Measurements from ENCODE around the gene SUGCT.

SUGCT gene

GRCh38 chr7:40676221-40676620, 541.4 kb downstream of the SUGCT start:
- H3K9me3 ChIP-seq (ENCODE audit: control insufficient read depth, low read length), result no peaks in the 10 kb centered on the region
- no peak overlapping the region for H2AFZ ChIP-seq

GRCh38 chr7:40680657-40681056, 545.9 kb downstream of the SUGCT start:
- Histone ChIP-seq H2AFZ (no peak overlapping the region), H3K4me3 (ENCODE audit: low read depth, low read length) (no peak overlapping the region), H3K79me2 (no peaks in the 10 kb centered on the region), H3K4me2 (ENCODE audit: low read length) (no peak overlapping the region), H3K27ac (no peak overlapping the region), H3K9me3 (ENCODE audit: control insufficient read depth, low read length) (no peaks in the 10 kb centered on the region), H3K4me1 (no peaks in the 10 kb centered on the region), H3K9ac (no peak overlapping the region), H3K27me3 (ENCODE audit: control insufficient read depth, insufficient read depth, low read length) (no peaks in the 10 kb centered on the region), H3K36me3 (ENCODE audit: control insufficient read depth, insufficient read depth, low read length) (no peaks in the 10 kb centered on the region)
- TF ChIP-seq CTCF (IDR thresholded peaks at IDR 0.05), result no peak

More at GRCh38 chr7:40676221-40676620, 541.4 kb downstream of the SUGCT start:
- Histone ChIP-seq H3K79me2 (no peaks in the 10 kb centered on the region), H3K27me3 (ENCODE audit: control insufficient read depth, insufficient read depth, low read length) (no peaks in the 10 kb centered on the region), H3K27ac (no peak overlapping the region), H3K36me3 (ENCODE audit: control insufficient read depth, insufficient read depth, low read length) (no peaks in the 10 kb centered on the region), H3K4me1 (no peaks in the 10 kb centered on the region), H3K4me2 (ENCODE audit: low read length) (no peak overlapping the region), H3K9ac (no peak overlapping the region), H3K4me3 (ENCODE audit: low read depth, low read length) (no peak overlapping the region)
- no peak for TF ChIP-seq CTCF (IDR thresholded peaks at IDR 0.05)

GRCh38 chr7:40682696-40683095, 547.9 kb downstream of the SUGCT start:
- Histone ChIP-seq H3K4me2 (ENCODE audit: low read length) (no peak overlapping the region), H3K27me3 (ENCODE audit: control insufficient read depth, insufficient read depth, low read length) (no peaks in the 10 kb centered on the region), H3K4me1 (no peaks in the 10 kb centered on the region), H3K36me3 (ENCODE audit: control insufficient read depth, insufficient read depth, low read length) (no peaks in the 10 kb centered on the region), H3K79me2 (no peaks in the 10 kb centered on the region), H3K9ac (no peak overlapping the region), H3K27ac (no peak overlapping the region), H2AFZ (no peak overlapping the region), H3K4me3 (ENCODE audit: low read depth, low read length) (no peak overlapping the region), H3K9me3 (ENCODE audit: control insufficient read depth, low read length) (no peaks in the 10 kb centered on the region)
- TF ChIP-seq CTCF (IDR thresholded peaks at IDR 0.05), result no peak

GRCh38 chr7:40694026-40694809, 559.4 kb downstream of the SUGCT start:
- Histone ChIP-seq H3K9ac (no peak overlapping the region), H3K4me1 (no peaks in the 10 kb centered on the region), H3K36me3 (ENCODE audit: control insufficient read depth, insufficient read depth, low read length) (no peaks in the 10 kb centered on the region), H3K9me3 (ENCODE audit: control insufficient read depth, low read length) (no peaks in the 10 kb centered on the region), H2AFZ (no peak overlapping the region), H3K27me3 (ENCODE audit: control insufficient read depth, insufficient read depth, low read length) (no peaks in the 10 kb centered on the region), H3K27ac (no peak overlapping the region), H3K79me2 (no peaks in the 10 kb centered on the region), H3K4me3 (ENCODE audit: low read depth, low read length) (no peak overlapping the region), H3K4me2 (ENCODE audit: low read length) (no peak overlapping the region)
- TF ChIP-seq CTCF (IDR thresholded peaks at IDR 0.05), result no peak

- Histone ChIP-seq H3K4me3 (ENCODE audit: low read depth, low read length) (no peak overlapping the region), H3K27ac (no peak overlapping the region), H3K9me3 (ENCODE audit: control insufficient read depth, low read length) (no peaks in the 10 kb centered on the region), H3K79me2 (no peaks in the 10 kb centered on the region), H3K4me1 (no peaks in the 10 kb centered on the region), H3K4me2 (ENCODE audit: low read length) (no peak overlapping the region), H2AFZ (no peak overlapping the region), H3K36me3 (ENCODE audit: control insufficient read depth, insufficient read depth, low read length) (no peaks in the 10 kb centered on the region), H3K9ac (no peak overlapping the region), H3K27me3 (ENCODE audit: control insufficient read depth, insufficient read depth, low read length) (no peaks in the 10 kb centered on the region)
- TF ChIP-seq CTCF (IDR thresholded peaks at IDR 0.05), result no peak
Measured at GRCh38 chr7:40694991-40695390, 560.2 kb downstream of the SUGCT start.

Measured in parathyroid adenoma (tissue), 2 donors.